OCI-LY7 (cell line): ENCODE results near the gene TMTC2. TPM values are rescaled to one million over a fixed set of nuclear protein-coding genes. Genes with fewer than 3 reads are reported as not detected.

ENCODE experiments used
- Bru-seq: library from RNA; stranded (reverse); fragments of 400-500 nt; gene quantifications from one replicate; lab custom pipeline; 2021; lab: Mats Ljungman, UMichigan
- BruChase-seq, 2 experiments: library from RNA; stranded (reverse); fragments of 400-500 nt; gene quantifications; one replicate each; lab custom pipeline; 2021; lab: Mats Ljungman, UMichigan
- BruUV-seq: library from RNA; stranded (reverse); fragments of 400-500 nt; replicated peaks from 2 replicates; lab custom pipeline; 2021; lab: Mats Ljungman, UMichigan
- CTCF ChIA-PET: fragments of 300-600 bp; sonication (Branson Sonifier 250); formaldehyde crosslinking; loops from one replicate; lab custom pipeline; 2022; ENCODE audit warnings: antibody characterized with exemption; ENCODE audit not compliant: unreplicated experiment; lab: Charles Lee
- POLR2A ChIA-PET: fragments of 300-600 bp; sonication (Branson Sonifier 250); formaldehyde crosslinking; loops from one replicate; lab custom pipeline; 2022; ENCODE audit warnings: antibody characterized with exemption; lab: Charles Lee
- DNase-seq: peaks from one replicate; pipeline ENCODE4 v3.0.0-alpha.2; 2015; ENCODE audit warnings: low spot score
- H2AFZ ChIP-seq: fragments of 200-600 bp; sonication (generic), shearing (Covaris generic); 2 replicates; pipeline ENCODE4 v1.6.1; 2014; ENCODE audit warnings: mild to moderate bottlenecking, antibody characterized with exemption, low read length, moderate library complexity
- H3K27ac ChIP-seq: fragments of 200-600 bp; sonication (generic); 2 replicates; pipeline ENCODE4 v1.5.1; 2014; ENCODE audit warnings: mixed run types, low read depth, mild to moderate bottlenecking, moderate library complexity, low read length, inconsistent platforms; ENCODE audit not compliant: poor library complexity, severe bottlenecking
- H3K36me3 ChIP-seq: fragments of 200-600 bp; sonication (generic); 2 replicates; pipeline ENCODE4 v1.6.1; 2014; ENCODE audit warnings: mild to moderate bottlenecking, antibody characterized with exemption, low read length, moderate library complexity, mixed read lengths; ENCODE audit not compliant: insufficient read depth
- H3K4me1 ChIP-seq: fragments of 200-600 bp; sonication (generic); 2 replicates; pipeline ENCODE4 v1.5.1; 2014; ENCODE audit warnings: mild to moderate bottlenecking, low read length; ENCODE audit not compliant: insufficient read depth, poor library complexity, severe bottlenecking
- H3K4me2 ChIP-seq: fragments of 200-600 bp; sonication (generic); 2 replicates; pipeline ENCODE4 v1.6.1; 2014; ENCODE audit warnings: mild to moderate bottlenecking, low read length
- H3K4me3 ChIP-seq: fragments of 200-600 bp; sonication (generic); 2 replicates; pipeline ENCODE4 v1.5.1; 2014; ENCODE audit warnings: mild to moderate bottlenecking, low read depth, low read length; ENCODE audit not compliant: poor library complexity, severe bottlenecking
- H3K79me2 ChIP-seq: fragments of 200-600 bp; sonication (generic); 2 replicates; pipeline ENCODE4 v1.6.1; 2016; ENCODE audit warnings: low read depth, mild to moderate bottlenecking, low read length, moderate library complexity, mixed read lengths; ENCODE audit not compliant: insufficient read depth
- H3K9me2 ChIP-seq: fragments of 200-600 bp; sonication (generic); 2 replicates; pipeline ENCODE4 v1.6.1; 2016; ENCODE audit warnings: mild to moderate bottlenecking, low read length, mixed read lengths; ENCODE audit not compliant: insufficient read depth
- H3K9me3 ChIP-seq: fragments of 200-600 bp; sonication (generic); 2 replicates; pipeline ENCODE4 v1.6.1; 2014; ENCODE audit warnings: mild to moderate bottlenecking, mixed run types, low read length, mixed read lengths
- H4K20me1 ChIP-seq: fragments of 200-600 bp; sonication (generic); 2 replicates; pipeline ENCODE4 v1.6.1; 2014; ENCODE audit warnings: mild to moderate bottlenecking, antibody characterized with exemption, low read length, moderate library complexity, mixed read lengths; ENCODE audit not compliant: insufficient read depth
- EZH2phosphoT487 ChIP-seq: fragments of 200-600 bp; sonication (generic); IDR thresholded peaks from 2 replicates; pipeline ENCODE4 v1.6.1; 2018; ENCODE audit warnings: low read depth, borderline replicate concordance, mild to moderate bottlenecking, mixed run types, antibody characterized with exemption, low read length, moderate library complexity, mixed read lengths
- intact Hi-C: fragments of 100-400 bp; cut with micrococcal nuclease; formaldehyde crosslinking; loops from one replicate; pipeline ENCODE4 v1.10.0; 2022; ENCODE audit not compliant: unreplicated experiment
- long read RNA-seq: library from polyadenylated mRNA; stranded (forward); transcript quantifications from one replicate; pipeline ENCODE4 v2.0.0, GENCODE V29; 2022
- total RNA-seq, 2 experiments: library from RNA; depleted of rRNA in 1 of 2; stranded (reverse); fragments of >200 nt in 1 of 2; shearing (Covaris generic) in 1 of 2; gene quantifications; 2 replicates each; pipeline ENCODE4 v1.2.3, GENCODE V29; 2014 to 2022
- TF ChIP-seq, protein P1 (sequence below): fragments of 200-600 bp; sonication (generic); conservative IDR thresholded peaks from 2 replicates; pipeline ENCODE4 v1.5.1; 2014; ENCODE audit warnings: mild to moderate bottlenecking, antibody characterized with exemption, low read length, moderate library complexity, mixed read lengths

Gene TMTC2
- total RNA-seq (2014; rRNA removed; shearing (Covaris generic)) (8.1 and 8.4 TPM in 2 replicates), total RNA-seq (2022) (5.6 and 6.2 TPM in 2 replicates), Bru-seq, nascent RNA (percentile 46 among the genes with signal in this experiment), BruChase-seq, experiment 1, labeled RNA remaining after a 6-hour chase (percentile 51 among the genes with signal in this experiment), BruChase-seq, experiment 2, labeled RNA remaining after a 2-hour chase (percentile 52 among the genes with signal in this experiment)
- long read RNA-seq, partial matches to known transcripts: 0 of 4 reads
- long read RNA-seq, other reads (novel, unspliced or antisense): 4 of 4 reads

DNA sequence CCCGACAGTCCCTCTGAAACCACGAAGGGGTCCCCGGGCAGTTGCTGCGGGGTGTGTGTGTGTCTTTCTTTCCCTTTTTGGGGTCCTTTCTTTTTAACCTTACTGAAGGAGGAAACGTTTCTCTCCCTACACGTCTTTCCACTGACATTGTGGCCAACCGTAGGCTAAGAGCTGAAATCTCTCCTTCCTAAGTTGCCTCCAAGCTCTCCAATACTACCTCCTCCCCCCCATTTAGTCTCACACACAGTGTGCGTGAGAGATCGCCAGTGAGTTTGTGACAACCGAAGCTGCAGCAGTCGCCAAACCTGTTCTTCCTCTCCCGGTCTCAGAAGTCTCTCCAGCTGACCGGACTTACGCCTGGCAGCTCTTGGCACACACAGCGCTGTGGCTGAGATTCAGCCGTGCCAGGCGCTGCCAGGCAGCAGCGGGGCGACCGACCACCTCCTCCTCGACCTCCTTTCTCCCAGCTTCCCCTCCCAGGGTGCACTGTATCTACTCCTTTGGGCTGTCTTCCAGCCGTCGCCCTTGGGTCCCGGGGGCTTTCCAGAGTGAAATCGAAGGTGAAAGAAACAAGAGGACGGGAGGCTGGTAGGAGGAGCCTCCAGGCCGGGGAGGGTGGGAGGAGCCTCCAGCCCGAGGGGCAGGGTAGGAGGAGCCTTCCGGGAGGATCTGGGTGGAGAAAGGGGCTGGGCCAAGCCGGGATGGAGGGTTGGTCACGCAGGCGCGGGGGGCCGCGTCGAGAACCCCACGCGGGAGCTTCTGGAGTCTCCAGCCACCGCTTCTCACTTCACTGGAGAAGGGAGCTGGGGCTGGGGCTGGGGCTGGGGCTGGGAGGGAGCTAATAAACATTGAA lies at the start of gene TMTC2:
TSS of gene TMTC2 (plus strand) at position 739 of the 853 bp plus-strand sequence.
- H4K20me1 ChIP-seq: no peaks in the 10 kb centered on the region
- peak within 1 kb of the TSS; percentile 45 for H3K27ac ChIP-seq
- no peaks in the 10 kb centered on the region for H3K36me3 ChIP-seq
- peaks cover 55% of the 10 kb centered on the region for H3K4me1 ChIP-seq
- ChIA-PET POLR2A (interaction anchor here (0.6 to 1.5 kb wide), 10 partner anchors 9 to 372 kb away, joined by 3 to 7 read pairs (median 4); partner anchors contain the start of genes CCDC59 and METTL25), CTCF (interaction anchor here (0.6 to 1.0 kb wide), 3 partner anchors 10 to 479 kb away, joined by 3 to 5 read pairs (median 3); no protein-coding TSS in a partner anchor)
- TF ChIP-seq, protein P1, sequence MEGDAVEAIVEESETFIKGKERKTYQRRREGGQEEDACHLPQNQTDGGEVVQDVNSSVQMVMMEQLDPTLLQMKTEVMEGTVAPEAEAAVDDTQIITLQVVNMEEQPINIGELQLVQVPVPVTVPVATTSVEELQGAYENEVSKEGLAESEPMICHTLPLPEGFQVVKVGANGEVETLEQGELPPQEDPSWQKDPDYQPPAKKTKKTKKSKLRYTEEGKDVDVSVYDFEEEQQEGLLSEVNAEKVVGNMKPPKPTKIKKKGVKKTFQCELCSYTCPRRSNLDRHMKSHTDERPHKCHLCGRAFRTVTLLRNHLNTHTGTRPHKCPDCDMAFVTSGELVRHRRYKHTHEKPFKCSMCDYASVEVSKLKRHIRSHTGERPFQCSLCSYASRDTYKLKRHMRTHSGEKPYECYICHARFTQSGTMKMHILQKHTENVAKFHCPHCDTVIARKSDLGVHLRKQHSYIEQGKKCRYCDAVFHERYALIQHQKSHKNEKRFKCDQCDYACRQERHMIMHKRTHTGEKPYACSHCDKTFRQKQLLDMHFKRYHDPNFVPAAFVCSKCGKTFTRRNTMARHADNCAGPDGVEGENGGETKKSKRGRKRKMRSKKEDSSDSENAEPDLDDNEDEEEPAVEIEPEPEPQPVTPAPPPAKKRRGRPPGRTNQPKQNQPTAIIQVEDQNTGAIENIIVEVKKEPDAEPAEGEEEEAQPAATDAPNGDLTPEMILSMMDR: no peak
- TF ChIP-seq EZH2phosphoT487: no peak
- H3K4me3 ChIP-seq: peak within 1 kb of the TSS; percentile 79
- H3K79me2 ChIP-seq: no peaks in the 10 kb centered on the region; the same call in 1 of the 2 replicates
- H3K9me3 ChIP-seq: no peaks in the 10 kb centered on the region
- intact Hi-C loops: loop anchor here (1.0 to 10.0 kb wide), 4 partner anchors 321 to 1136 kb away; partner anchors contain the start of genes CCDC59 and METTL25
- peak; percentile 88 for DNase-seq
- H3K9me2 ChIP-seq: no peaks in the 10 kb centered on the region
- BruUV-seq: no TSS peak
- peak within 1 kb of the TSS; percentile 92 for H3K4me2 ChIP-seq
- H2AFZ ChIP-seq: peak within 1 kb of the TSS; percentile 95

DNA sequence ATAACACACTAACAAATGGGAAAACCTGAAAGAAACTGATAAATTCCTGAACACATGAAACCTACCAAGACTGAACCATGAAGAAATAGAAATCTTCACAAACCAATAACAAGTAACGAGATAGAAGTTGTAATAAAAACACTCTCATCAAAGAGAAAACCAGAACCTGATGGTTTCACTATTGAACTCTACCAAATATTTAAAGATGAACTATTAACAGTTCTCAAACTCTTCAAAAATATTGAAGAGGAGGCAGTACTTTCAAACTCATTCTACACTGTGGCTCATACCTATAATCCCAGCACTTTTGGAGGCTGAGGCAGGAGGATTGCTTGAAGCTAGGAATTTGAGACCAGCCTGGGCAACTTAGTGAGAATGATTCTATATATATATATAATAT lies 48.4 kb upstream of the TMTC2 start:
- no peaks in the 10 kb centered on the region for H3K4me1 ChIP-seq

More for the DNA sequence above, 48.4 kb upstream of the TMTC2 start:
- Histone ChIP-seq H3K4me2 (no peak overlapping the region), H3K27ac (no peak overlapping the region), H3K36me3 (no peaks in the 10 kb centered on the region), H2AFZ (no peak overlapping the region), H3K79me2 (no peaks in the 10 kb centered on the region), H3K9me3 (no peaks in the 10 kb centered on the region), H3K9me2 (no peaks in the 10 kb centered on the region), H3K4me3 (no peak overlapping the region), H4K20me1 (no peaks in the 10 kb centered on the region)
- CTCF ChIA-PET: no interaction called here
- intact Hi-C loops: no loop called here
- POLR2A ChIA-PET: no interaction called here
- no TSS peak for BruUV-seq
- TF ChIP-seq EZH2phosphoT487: no peak
- TF ChIP-seq, protein P1: no peak
- no peak for DNase-seq
